K562 treated with DMSO at 1 percent for 48 hours (cell line): ENCODE data around the gene MEGF9. TPM values are rescaled to one million over a fixed set of nuclear protein-coding genes. Genes with fewer than 3 reads are reported as not detected.

Source experiments
- total RNA-seq: library from RNA; unstranded; fragments of 300-600 nt; gene quantifications from 2 replicates; pipeline ENCODE4 v1.2.3, GENCODE V29; 2022; ENCODE audit warnings: low replicate concordance; ENCODE audit errors: extremely low read depth

The MEGF9 gene
- total RNA-seq: not detected in 2 replicates

DNA sequence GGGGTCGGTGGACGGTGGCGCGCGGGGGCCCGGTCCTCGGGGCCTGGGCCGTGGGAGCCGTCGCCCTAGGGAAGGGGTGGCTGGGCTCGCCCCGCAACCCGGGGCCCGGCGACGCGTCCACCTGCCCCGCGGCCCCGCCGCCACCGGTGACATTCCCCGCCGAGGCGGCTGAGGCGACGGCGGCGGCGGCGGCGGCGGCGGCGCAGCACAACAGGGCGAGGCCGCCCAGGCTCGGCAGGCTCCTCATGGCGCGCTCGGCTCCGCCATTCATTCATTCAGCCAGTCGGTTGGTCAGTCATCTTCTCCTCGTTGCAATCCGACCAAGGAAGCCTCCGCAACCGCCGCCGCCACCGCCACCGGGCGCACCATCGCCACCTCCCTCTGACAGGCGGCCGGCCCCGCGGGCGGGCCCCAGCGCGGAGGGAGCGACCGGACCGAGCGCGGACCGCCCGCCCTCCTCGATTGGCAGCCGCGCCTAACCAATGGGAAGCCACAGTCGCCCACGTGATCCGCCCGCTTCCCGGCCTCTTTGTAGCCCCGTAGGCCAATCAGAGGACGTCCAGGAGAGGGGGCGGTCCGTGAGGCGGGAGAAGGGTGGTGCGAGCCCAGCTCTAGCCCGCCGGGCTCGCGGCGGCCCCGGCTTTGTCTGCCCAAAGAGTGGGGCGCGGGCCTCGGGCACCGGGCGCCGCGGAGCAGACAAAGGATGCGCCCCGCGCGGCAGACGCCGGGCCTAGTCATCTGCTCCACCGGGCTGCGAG lies at the start of gene MEGF9:
MEGF9 (minus strand) TSS at position 383 of the 758 bp plus-strand sequence; CDS start at position 271, 112 bp downstream.

DNA sequence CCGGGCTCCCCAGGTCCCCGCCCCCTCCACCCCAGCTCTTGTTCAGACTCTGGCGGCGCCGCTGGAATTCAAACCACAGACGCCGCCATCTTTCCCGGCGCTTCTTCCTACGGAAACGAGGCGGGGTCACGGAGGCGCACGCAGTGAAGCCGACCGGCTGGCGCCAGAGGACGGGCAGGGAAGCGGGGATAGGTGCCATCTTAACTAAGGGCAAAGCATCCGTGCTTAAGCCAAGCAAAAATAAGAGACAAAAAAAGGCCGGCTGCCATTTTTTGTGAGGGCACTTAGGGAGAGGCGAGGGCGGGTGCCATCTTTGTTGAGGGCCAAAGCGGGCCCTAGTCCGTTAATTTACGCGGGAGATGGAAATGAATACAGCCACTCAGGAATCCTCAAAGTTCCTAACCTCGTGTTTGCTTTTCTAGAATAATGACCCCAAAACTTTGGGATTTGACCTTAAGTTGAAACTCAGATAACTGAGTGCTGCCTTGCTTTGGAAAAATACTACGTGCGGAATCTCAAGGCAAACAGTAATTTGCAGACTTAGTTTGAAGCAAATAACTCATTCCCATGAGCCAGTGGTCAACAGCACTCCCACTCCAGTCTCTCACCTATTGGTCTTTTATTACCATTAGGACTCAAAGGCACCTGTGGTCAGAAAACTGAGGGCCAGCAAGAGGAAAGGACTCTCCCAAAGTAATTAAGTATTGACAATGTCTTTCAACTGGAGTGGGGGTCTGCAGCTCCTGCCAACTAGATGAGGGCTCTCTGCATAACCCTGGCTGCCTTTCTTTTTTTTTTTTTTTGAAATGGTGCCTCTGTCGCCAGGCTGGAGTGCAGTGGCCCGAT lies 134.0 kb downstream of the MEGF9 start, which contains the start of gene CDK5RAP2:
CDK5RAP2 (minus strand) TSS at position 117 of the 846 bp plus-strand sequence. CDS start 189 bp downstream, outside the sequence.

Other genes with a start within 250 kb of the MEGF9 start
- gene CDK5RAP2, start 134.3 kb downstream of the MEGF9 start, total RNA-seq: not detected in 2 replicates
- 299 TPM in 1 of 2 replicates, not detected in the other for gene FBXW2, start 78.9 kb upstream of the MEGF9 start, total RNA-seq
- gene PSMD5, start 128.5 kb upstream of the MEGF9 start, total RNA-seq: not detected in 2 replicates
- 665 TPM in 1 of 2 replicates, not detected in the other for gene PHF19, start 162.7 kb upstream of the MEGF9 start, total RNA-seq
- gene TRAF1, start 212.3 kb upstream of the MEGF9 start, total RNA-seq: not detected in 2 replicates